NCI-H460 (cell line): Measurements from ENCODE around the gene KIF1B. TPM values are rescaled to one million over a fixed set of nuclear protein-coding genes. Genes with fewer than 3 reads are reported as not detected.

ENCODE experiments used
- DNase-seq: peaks from one replicate; pipeline ENCODE4 v3.0.0-alpha.2; 2016; ENCODE audit warnings: low read depth; ENCODE audit errors: extremely low read depth
- total RNA-seq: library from RNA; depleted of rRNA; stranded (reverse); fragments of >200 nt; shearing (Covaris generic); gene quantifications from 2 replicates; pipeline ENCODE4 v1.2.3, GENCODE V29; 2014

KIF1B gene
- total RNA-seq, 1 experiment from 2014 or later: 15.2 TPM

- DNase-seq: no peak
Observed at GRCh38 chr1:10267921-10268320, 57.6 kb downstream of the KIF1B start.

DNA sequence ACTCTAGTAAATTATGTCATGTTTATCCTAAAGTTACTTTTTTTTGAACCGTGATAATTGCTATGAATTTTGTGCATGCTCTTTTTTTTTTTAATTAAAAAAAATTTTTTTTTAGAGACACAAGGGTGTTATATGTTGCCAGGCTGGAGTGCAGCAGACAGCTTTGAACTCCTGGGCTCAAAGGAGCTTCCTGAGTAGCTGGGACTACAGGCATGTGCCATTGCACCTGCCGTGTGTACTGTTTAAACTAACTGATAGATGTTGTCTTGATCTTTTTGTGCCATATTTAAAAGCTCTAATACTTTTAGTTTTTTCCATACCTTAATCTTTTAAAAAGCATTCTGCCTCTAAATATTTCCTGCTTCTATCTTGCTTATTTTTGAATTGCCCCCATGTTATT lies 60.7 kb downstream of the KIF1B start:
- DNase-seq: no peak

DNA sequence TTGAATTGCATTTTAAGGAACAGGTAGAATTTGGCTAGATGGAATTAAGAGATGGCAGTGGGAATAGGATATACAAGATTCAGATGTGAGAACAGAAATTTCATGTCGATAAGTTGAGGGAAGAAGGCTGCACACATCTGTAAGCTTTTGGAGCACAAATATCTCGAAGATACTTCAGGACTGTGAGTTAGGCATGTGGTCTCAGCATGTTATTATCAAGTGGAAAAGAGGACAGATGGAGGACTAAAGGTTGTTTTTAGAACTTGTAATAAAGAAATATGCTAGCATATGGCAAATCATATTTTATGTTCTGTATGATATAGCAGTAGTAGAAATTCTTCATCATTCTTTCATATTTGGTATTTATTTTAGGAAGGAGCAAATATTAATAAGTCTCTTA lies 61.5 kb downstream of the KIF1B start:
- DNase-seq: no peak

DNA sequence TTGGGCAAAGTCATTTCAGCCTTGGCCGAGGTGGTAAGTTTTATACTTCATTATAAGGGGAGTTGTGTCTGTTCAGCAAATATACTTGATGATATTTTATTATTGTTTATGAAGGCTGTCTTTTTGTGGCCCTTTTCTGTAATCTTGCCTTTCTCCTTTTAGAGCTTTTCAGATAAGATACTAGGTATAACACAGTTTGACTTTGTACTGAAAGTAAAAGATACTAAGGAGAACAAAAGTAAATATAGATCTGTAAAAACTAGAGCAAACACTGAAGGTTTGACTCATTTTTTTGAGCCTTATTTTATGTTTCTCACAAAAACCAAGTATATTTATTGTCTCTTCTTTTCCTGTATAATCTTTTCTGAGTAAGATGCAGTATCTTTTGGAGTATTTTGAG lies 61.9 kb downstream of the KIF1B start:
- no peak for DNase-seq

DNA sequence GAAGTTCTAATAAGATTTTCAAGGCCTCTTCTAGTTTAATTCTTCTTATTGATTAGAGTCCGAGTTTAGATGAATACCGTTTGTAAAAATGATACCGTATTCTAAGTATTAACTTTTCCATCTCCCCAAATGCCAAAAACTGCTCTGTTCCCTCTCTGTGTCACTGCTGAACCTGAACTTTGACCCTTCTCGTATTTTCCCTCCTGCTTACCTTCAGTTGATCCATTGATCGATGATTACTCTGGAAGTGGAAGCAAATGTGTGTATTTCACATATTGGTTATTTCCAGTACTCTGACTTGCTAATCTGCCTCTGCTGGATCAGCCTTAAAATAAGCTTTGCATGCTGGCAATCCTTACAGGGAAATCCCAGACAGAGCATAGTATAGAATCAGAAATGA lies 68.5 kb downstream of the KIF1B start:
- DNase-seq: no peak

DNA sequence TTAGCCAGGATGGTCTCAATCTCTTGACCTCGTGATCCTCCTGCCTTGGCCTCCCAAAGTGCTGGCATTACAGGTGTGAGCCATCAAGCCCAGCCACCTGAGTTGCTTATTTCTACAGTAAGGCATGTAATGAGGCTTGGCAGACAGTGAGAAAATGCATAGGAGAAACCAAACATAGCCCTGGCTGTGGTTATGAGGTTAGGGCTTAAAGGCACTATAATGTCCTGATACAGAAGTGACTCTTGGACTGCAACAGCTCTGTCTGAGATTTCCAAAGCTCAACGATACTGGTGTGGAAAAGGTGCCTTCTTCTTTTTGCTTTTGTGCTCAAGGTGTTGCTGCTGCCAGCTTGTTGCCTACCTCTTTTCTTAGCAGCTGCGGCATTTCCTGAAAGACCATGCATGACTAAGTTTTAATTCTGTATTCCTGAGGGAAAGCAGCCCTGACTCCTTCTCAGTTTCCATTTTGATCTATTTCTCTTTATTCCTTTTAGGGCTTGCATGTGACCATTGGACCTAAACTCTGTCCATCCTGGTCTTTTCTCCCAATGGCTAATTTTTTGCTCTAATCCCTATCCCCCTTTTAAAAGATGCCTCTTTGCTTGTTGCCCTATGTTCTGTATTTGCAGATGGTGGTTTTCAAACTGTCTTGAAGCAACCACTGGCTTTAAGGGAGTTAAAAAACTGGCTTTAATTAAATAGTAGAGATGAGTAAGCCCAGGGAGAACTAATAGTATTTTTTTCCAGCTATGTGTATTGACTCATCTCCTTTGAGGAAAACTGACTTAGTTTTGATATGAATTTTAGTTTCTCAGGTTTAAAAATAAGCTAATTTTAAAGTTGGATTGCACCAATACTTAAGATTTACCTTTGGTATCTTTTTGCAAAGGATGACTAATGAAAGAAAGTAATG lies 70.3 kb downstream of the KIF1B start:
- no peak for DNase-seq

GRCh38 chr1:10283318-10283984 lies 73.1 kb downstream of the KIF1B start:
- DNase-seq: no peak

GRCh38 chr1:10286244-10286643 lies 75.9 kb downstream of the KIF1B start:
- no peak for DNase-seq

GRCh38 chr1:10287023-10287645 lies 76.8 kb downstream of the KIF1B start:
- DNase-seq: no peak

DNA sequence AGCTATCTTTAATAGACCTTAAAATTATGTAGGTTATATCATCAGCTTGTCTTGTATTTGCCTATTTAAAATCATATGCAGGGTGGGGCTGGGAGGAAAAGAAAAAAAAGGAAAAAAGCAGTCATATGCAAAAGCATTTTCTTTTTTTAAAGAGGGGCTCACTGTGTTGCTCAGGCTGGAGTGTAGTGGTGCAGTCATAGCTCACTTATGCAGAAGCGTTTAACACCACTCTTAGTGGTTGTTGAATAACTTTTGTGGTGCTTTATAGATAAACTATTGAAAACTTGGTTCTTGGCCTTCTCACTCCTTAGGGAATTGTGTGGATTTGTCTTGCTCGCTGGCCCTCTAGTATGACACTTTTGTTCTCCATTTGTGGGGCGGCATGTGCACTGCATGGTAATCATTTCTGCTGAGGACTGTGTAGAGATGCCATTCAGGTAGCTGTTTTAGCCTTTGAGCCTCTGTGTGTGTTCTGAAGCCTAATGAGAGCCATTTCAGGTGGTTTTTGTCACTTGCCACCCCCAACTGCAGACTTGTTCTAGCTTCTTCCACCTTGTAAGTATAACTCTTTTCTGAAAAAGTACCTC lies 77.8 kb downstream of the KIF1B start:
- DNase-seq: no peak

GRCh38 chr1:10291705-10292104 lies 81.3 kb downstream of the KIF1B start:
- no peak for DNase-seq

DNA sequence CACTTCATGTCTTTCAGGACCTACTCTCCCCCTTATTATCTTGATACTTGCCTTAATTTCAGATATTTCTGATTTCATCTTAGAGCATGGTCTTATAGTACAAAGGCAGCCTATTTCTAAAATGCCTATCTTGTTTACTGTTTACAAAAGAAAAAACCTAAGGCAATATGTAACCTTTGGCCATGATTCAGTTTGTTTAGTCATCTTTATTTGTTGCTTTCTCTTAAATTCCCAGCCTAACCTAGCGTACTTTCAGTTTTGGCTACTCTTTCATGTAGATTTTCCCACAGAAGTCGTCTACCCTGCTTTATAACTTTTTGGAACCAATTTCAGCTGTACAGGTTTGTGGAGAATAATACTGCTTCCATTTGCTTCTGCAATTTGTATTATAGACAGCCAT lies 81.8 kb downstream of the KIF1B start:
- no peak for DNase-seq

- no peak for DNase-seq
Observed at GRCh38 chr1:10295481-10296085, 85.2 kb downstream of the KIF1B start.

DNA sequence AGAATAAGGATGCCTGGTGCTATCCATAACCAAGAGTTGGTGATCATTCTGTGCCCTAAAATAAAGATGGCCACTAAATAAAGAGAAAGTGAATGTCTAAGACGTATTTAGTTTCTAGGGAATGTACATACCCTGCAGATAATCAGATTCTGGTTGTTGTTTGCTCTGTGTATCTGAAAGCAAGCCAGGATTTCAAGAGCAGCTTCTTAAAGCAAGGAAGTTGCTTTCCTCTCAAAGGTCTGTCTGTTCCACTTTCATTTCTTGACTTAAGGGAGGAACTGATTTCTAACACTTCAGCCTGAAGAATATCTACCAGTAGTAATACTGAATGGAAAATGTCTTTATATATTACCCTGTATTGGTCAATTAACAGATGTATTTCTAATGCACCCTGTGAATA lies 88.8 kb downstream of the KIF1B start:
- DNase-seq: no peak

DNA sequence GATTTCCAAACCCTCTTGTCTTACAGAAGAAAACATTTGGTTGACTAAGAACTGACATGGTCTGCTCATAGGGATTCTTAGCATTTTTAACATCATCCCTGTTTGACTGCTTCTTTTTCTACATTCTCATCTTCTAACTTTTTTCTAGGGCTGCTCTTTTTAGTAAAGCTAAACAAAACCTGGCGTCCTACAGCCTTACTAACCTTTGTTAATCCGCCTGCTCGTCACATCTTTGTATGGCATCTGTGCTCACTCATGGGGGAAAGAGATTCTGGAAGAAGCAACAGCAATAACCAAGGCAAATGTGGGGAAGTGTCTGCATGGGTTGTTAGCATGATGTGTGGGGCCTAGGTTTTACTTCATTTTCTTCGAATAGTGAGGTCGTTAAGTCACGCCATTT lies 92.0 kb downstream of the KIF1B start:
- DNase-seq: no peak

DNA sequence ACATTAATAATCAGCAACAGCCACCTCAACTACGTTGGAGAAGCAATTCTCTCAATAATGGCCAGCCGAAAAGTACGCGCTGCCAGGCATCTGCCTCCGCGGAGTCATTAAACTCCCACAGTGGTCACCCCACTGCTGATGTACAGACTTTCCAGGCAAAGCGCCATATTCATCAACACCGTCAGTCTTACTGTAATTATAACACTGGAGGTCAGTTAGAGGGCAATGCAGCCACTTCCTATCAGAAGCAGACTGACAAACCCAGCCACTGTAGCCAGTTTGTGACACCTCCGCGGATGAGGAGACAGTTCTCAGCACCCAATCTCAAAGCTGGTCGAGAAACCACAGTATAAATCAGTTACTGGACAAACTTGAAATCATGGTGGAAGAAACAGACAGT lies 93.9 kb downstream of the KIF1B start:
- DNase-seq: no peak

- no peak for DNase-seq
Observed at GRCh38 chr1:10306435-10306834, 96.1 kb downstream of the KIF1B start.

GRCh38 chr1:10308001-10308400 lies 97.6 kb downstream of the KIF1B start:
- no peak for DNase-seq

- DNase-seq: no peak
Observed at GRCh38 chr1:10309243-10310011, 99.1 kb downstream of the KIF1B start.

GRCh38 chr1:10316752-10317151 lies 106.4 kb downstream of the KIF1B start:
- DNase-seq: no peak
